Subcutaneous adipose tissue (tissue), 4 donors: ENCODE data around the gene HK1. TPM values are rescaled to one million over a fixed set of nuclear protein-coding genes. Genes with fewer than 3 reads are reported as not detected.

ENCODE experiments used
- total RNA-seq, 4 donors: library from RNA; depleted of rRNA; stranded (reverse); fragments of >200 nt; gene quantifications; one replicate each; pipeline ENCODE4 v1.1.0, GENCODE V29; 2016
- TF ChIP-seq, protein P1 (sequence below): fragments of 450-650 bp; IDR thresholded peaks from one replicate; pipeline ENCODE4 v1.5.1; 2016; ENCODE audit warnings: low read depth, mild to moderate bottlenecking, control low read depth, antibody characterized with exemption, moderate library complexity

Gene HK1
- total RNA-seq, 4 donors from 2014 or later, result 54.4 to 72.2 (median 57.8) TPM

DNA sequence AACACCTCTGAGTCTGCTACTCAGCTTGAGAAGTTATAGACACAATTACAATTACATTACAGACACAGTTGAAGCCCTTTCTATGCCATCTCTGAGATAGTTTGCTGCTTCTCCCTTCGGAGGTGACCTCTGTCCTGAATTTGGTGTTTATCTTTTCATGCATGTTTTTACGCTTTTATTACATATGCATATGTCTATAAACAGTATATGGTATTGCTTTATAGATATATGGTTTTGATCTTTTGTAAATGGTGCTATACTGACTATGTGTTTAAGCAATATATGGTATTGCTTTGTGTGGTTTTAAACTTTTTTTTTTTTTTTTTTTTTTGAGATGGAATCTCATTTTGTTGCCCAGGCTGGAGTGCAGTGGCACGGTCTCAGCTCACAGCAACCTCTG, 48.4 kb downstream of the HK1 start:
- TF ChIP-seq, protein P1, sequence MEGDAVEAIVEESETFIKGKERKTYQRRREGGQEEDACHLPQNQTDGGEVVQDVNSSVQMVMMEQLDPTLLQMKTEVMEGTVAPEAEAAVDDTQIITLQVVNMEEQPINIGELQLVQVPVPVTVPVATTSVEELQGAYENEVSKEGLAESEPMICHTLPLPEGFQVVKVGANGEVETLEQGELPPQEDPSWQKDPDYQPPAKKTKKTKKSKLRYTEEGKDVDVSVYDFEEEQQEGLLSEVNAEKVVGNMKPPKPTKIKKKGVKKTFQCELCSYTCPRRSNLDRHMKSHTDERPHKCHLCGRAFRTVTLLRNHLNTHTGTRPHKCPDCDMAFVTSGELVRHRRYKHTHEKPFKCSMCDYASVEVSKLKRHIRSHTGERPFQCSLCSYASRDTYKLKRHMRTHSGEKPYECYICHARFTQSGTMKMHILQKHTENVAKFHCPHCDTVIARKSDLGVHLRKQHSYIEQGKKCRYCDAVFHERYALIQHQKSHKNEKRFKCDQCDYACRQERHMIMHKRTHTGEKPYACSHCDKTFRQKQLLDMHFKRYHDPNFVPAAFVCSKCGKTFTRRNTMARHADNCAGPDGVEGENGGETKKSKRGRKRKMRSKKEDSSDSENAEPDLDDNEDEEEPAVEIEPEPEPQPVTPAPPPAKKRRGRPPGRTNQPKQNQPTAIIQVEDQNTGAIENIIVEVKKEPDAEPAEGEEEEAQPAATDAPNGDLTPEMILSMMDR, result no peak

DNA sequence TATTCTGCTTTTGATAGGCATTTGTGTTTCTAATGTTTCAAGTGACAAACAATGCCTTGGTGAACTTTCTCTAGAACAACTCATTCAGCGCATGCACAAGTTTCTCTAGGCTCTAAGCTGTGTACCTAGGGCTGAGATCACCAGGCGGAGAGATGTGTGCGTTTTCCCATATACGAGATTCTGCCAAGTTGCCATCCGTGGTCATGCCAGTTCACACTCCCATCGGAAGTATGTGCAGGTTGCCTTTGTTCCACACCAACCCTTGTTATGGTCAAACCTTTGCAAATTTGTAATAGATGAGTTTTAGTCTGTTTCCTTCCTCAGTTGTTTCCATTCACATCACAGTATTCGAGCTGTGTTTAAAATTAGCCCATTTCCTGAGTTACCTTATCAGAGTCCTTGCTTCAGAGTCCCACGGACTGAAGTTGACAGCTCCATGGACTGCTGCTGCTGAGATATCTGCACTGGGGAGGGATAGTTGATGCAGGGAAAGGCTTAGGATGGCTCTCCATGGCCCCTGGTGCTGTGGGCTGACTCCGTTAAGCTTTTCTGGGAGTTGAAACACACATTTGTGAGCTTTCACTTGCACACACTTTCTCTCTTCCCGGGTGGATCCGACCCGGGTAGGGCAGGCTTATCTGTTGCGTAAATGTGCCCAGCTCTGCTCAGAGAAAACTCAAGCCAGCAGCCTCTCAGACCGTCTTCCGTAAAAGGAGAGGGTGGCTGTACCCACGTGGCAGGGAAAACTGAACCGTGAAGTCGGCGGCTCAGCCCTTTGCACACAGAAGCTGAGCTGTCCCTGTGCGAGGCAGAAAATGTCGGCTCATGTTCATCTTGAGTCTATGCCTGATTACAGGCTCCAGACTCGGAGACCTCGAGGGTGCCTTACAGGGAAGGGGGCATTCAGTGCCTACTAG, 49.4 kb downstream of the HK1 start:
- TF ChIP-seq, protein P1, result no peak

DNA sequence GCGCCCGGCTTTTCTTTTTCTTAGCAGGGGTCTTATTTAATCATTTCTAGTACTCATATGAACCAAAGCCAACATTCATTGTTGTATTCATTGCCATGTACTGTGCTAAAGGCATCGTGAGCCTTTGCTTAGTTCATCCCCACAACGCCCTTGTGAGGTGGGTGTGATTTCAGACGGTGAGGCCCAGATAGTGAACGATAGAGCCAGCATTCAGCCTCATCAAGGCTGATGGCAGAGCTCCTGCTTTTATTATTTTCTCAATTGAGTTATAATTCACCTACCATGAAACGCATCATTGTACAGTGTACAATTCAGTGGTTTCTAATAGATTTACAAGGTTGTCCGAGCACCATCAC, 50.1 kb downstream of the HK1 start:
- TF ChIP-seq, protein P1, result no peak

DNA sequence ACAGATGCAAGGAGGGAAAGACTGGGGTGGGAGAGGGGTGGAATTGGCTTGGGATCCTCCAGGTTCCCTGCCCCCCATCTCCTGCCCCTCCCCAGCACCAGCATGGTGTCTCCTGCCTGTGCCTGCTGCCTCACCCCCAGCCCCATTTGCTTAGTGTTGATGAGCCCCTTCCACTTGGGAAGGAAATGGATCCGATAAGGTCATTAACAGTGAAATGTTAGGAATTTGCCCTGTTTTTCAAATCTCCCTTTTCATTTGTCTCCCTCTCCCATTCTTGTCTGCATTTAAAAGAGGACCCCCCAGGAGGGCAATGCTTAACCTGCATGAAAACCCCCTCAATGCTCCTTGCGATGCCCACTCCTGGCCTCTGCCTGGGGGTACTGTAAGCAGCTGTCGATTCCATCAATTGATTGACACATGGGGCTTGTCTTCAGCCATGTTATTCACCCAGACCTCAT, 51.5 kb downstream of the HK1 start:
- TF ChIP-seq, protein P1, result no peak

DNA sequence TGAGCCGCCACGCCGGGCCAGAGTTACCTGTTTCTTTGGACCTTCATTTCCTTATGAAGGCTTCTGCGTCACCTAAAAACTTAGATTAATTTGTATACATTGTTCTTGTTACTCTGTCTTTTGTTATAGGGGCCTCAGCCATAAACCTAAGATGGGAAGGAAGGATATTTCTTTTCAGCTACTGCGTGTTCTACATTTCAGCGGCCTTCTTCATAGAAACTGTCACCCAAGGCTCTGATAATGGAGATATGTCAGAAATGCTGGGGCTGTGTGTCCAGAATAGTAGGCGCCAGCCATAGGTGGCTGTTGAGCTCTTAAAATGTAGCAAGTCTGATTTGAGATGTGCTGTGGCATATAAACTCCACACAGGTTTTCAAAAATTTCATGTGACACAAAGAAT, 52.9 kb downstream of the HK1 start:
- TF ChIP-seq, protein P1, result no peak

DNA sequence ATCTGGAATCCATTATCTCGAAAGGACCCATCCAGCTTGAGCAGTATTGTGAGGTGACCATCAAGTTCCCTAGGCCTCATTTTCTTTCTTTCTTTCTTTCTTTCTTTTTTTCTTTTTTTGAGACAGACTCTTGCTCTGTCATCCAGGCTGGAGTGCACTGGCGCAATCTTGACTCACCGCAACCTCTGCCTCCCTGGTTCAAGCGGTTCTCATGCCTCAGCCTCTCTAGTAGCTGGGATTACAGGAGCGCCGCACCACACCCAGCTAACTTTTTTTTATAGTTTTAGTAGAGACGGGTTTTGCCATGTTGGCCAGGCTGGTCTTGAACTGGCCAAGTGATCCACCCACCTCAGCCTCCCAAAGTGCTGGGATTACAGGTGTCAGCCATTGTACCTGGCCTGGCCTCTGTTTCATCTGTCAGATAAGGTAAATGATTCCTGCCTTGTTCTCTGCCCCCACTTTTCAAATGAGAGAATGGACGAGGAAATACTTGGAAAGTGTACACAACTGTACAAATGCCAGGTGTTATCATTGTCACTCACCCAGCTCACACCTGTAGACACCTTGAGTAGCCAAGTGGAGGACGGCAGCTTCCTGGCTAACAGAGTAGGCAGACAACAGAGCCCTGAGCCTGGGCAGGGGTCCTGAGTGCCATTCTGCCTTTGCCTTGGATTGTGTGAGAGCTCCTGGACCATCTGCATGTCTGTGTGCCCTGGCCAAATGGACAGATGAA, 54.1 kb downstream of the HK1 start:
- TF ChIP-seq, protein P1, result no peak

DNA sequence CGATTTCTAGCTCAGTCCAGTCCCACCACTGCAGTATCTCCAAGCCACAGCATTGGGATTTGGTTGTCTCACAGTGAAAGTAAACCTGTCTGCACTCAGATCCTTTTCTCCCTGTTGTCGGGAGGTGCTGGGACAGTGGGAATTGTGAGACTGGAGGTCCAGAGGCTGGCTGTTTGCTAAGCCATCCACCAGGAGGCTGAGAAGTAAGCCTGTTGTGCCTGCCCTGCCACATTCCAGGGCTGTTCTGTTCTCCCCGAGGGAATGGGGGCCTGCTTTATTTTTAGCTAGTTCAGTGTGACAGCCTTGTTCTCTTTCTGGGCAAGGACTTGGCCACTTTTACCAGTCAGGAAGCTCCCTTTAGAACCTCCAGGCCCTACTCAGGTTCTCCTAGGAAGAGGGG, 54.9 kb downstream of the HK1 start:
- TF ChIP-seq, protein P1, result no peak
